Osteoblast (primary cell): ENCODE results near the gene NPAS3. TPM values are rescaled to one million over a fixed set of nuclear protein-coding genes. Genes with fewer than 3 reads are reported as not detected.

Experiments
- DNase-seq: peaks from one replicate; pipeline ENCODE4 v3.0.0; 2011; ENCODE audit warnings: low spot score, mixed read lengths; ENCODE audit not compliant: insufficient read length; ENCODE audit errors: missing footprints
- H2AFZ ChIP-seq: 2 replicates; pipeline ENCODE4 v1.6.0; 2011; ENCODE audit warnings: mild to moderate bottlenecking, low read length
- H3K27ac ChIP-seq: 2 replicates; pipeline ENCODE4 v1.5.1; 2011; ENCODE audit warnings: mild to moderate bottlenecking, low read depth, low read length, moderate library complexity
- H3K27me3 ChIP-seq: 2 replicates; pipeline ENCODE4 v1.6.0; 2012; ENCODE audit warnings: mild to moderate bottlenecking, control low read depth, inconsistent platforms, low read length, moderate library complexity; ENCODE audit not compliant: insufficient read depth
- H3K36me3 ChIP-seq: 2 replicates; pipeline ENCODE4 v1.5.1; 2011; ENCODE audit warnings: mild to moderate bottlenecking, low read length, control low read depth, moderate library complexity; ENCODE audit not compliant: insufficient read depth
- H3K4me1 ChIP-seq: 2 replicates; pipeline ENCODE4 v1.5.1; 2011; ENCODE audit warnings: mild to moderate bottlenecking, low read length, control low read depth, moderate library complexity; ENCODE audit not compliant: insufficient read depth
- H3K4me2 ChIP-seq: 2 replicates; pipeline ENCODE4 v1.6.0; 2011; ENCODE audit warnings: mild to moderate bottlenecking, low read length; ENCODE audit not compliant: insufficient read depth
- H3K4me3 ChIP-seq: fragments of 200-600 bp; sonication (generic); 3 replicates; pipeline ENCODE4 v1.5.1; 2012; ENCODE audit warnings: mild to moderate bottlenecking, low read length, inconsistent platforms; ENCODE audit not compliant: insufficient read depth
- H3K79me2 ChIP-seq: 2 replicates; pipeline ENCODE4 v1.6.0; 2012; ENCODE audit warnings: mild to moderate bottlenecking, low read length, control low read depth, inconsistent platforms; ENCODE audit not compliant: insufficient read depth
- H3K9me3 ChIP-seq: 2 replicates; pipeline ENCODE4 v1.5.1; 2011; ENCODE audit warnings: low read depth, low read length, control low read depth
- H4K20me1 ChIP-seq: 2 replicates; pipeline ENCODE4 v1.6.0; 2012; ENCODE audit warnings: mild to moderate bottlenecking, low read length, control low read depth; ENCODE audit not compliant: insufficient read depth
- total RNA-seq: library from RNA; depleted of rRNA; stranded (reverse); fragments of >200 nt; gene quantifications from 2 replicates; pipeline ENCODE4 v1.2.3, GENCODE V29; 2012
- TF ChIP-seq, protein P1 (sequence below): IDR thresholded peaks from 2 replicates; pipeline ENCODE4 v1.5.1; 2011; ENCODE audit warnings: mild to moderate bottlenecking, low read depth, low read length, moderate library complexity; ENCODE audit errors: extremely low read depth

The NPAS3 gene
- total RNA-seq, 1 donor, result 0.72 TPM

DNA sequence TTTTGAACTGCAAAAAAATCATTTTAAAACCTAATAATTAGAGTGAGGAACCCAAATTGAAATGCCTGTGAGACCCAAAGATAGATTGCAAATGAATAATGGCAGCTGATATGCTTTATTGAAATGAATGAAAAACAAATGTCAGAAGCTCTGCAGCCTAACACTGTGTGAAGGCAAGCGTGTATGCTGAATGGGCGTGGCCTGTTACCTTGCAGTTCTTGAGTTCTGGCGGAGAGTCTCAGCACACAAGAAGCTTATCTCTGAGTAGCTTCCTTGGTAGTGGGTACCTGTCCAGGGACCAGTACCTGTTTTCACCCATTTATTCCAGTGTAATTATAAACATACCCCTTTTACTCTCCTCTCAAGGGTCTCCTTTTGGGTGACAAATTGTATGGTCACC, 341.2 kb downstream of the NPAS3 start:
- no peaks in the 10 kb centered on the region for H3K79me2 ChIP-seq
- no peak overlapping the region for H3K4me2 ChIP-seq
- DNase-seq, result no peak
- TF ChIP-seq, protein P1, sequence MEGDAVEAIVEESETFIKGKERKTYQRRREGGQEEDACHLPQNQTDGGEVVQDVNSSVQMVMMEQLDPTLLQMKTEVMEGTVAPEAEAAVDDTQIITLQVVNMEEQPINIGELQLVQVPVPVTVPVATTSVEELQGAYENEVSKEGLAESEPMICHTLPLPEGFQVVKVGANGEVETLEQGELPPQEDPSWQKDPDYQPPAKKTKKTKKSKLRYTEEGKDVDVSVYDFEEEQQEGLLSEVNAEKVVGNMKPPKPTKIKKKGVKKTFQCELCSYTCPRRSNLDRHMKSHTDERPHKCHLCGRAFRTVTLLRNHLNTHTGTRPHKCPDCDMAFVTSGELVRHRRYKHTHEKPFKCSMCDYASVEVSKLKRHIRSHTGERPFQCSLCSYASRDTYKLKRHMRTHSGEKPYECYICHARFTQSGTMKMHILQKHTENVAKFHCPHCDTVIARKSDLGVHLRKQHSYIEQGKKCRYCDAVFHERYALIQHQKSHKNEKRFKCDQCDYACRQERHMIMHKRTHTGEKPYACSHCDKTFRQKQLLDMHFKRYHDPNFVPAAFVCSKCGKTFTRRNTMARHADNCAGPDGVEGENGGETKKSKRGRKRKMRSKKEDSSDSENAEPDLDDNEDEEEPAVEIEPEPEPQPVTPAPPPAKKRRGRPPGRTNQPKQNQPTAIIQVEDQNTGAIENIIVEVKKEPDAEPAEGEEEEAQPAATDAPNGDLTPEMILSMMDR, result no peak
- no peaks in the 10 kb centered on the region for H3K36me3 ChIP-seq
- H3K9me3 ChIP-seq, result no peaks in the 10 kb centered on the region
- no peaks in the 10 kb centered on the region for H4K20me1 ChIP-seq
- no peak overlapping the region for H2AFZ ChIP-seq
- no peak overlapping the region for H3K4me3 ChIP-seq
- no peak overlapping the region for H3K27ac ChIP-seq
- no peaks in the 10 kb centered on the region for H3K27me3 ChIP-seq
- H3K4me1 ChIP-seq, result no peaks in the 10 kb centered on the region

DNA sequence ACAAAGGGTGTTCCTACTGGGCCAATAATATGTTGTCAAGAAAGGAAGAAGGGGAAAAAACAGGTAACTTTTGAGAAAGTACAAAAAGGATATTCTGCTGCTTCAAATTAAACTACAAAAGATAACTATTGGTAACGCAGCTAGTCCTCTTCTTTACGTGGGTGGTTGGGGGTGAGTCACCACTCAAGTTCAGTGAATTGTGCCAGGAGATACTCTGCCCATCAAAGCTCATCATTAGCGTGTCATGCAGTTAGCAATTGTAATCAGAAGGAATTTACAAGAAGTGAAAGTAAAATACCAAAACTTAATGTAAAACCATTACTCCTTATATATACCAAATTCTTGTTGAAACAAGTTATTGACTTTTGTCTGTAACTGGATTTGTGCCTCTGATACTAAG, 342.0 kb downstream of the NPAS3 start:
- no peak overlapping the region for H2AFZ ChIP-seq
- H3K4me2 ChIP-seq, result peak overlapping the region; percentile 7
- no peaks in the 10 kb centered on the region for H4K20me1 ChIP-seq
- no peaks in the 10 kb centered on the region for H3K36me3 ChIP-seq
- no peaks in the 10 kb centered on the region for H3K9me3 ChIP-seq
- TF ChIP-seq, protein P1, result no peak
- H3K4me1 ChIP-seq, result no peaks in the 10 kb centered on the region
- no peak overlapping the region for H3K4me3 ChIP-seq
- H3K27me3 ChIP-seq, result no peaks in the 10 kb centered on the region
- H3K79me2 ChIP-seq, result no peaks in the 10 kb centered on the region
- no peak for DNase-seq
- no peak overlapping the region for H3K27ac ChIP-seq

GRCh38 chr14:33282331-33283230, 343.9 kb downstream of the NPAS3 start:
- Histone ChIP-seq H3K4me2 (no peak overlapping the region), H3K9me3 (no peaks in the 10 kb centered on the region), H3K4me1 (no peaks in the 10 kb centered on the region), H3K27me3 (no peaks in the 10 kb centered on the region), H3K27ac (no peak overlapping the region), H2AFZ (no peak overlapping the region), H4K20me1 (no peaks in the 10 kb centered on the region), H3K79me2 (no peaks in the 10 kb centered on the region), H3K36me3 (no peaks in the 10 kb centered on the region), H3K4me3 (no peak overlapping the region)
- no peak for DNase-seq
- TF ChIP-seq, protein P1, result no peak

GRCh38 chr14:33285902-33286700, 347.4 kb downstream of the NPAS3 start:
- Histone ChIP-seq H3K27ac (no peak overlapping the region), H3K27me3 (no peaks in the 10 kb centered on the region), H3K4me1 (no peaks in the 10 kb centered on the region), H4K20me1 (no peaks in the 10 kb centered on the region), H3K9me3 (no peaks in the 10 kb centered on the region), H3K4me3 (no peak overlapping the region), H2AFZ (no peak overlapping the region), H3K79me2 (no peaks in the 10 kb centered on the region), H3K4me2 (no peak overlapping the region), H3K36me3 (no peaks in the 10 kb centered on the region)
- DNase-seq, result no peak
- TF ChIP-seq, protein P1, result no peak
